Endothelial cell of umbilical vein (primary cell): ENCODE results near the gene METTL2A.
"Not testable (repeated sequence)": the region's sequence is repeated elsewhere in the genome, so short reads cannot be mapped to it uniquely, and the experiment has no call there.

Experiments used
- CTCF ChIP-seq, 2 donors: IDR thresholded peaks; 1 replicate in 1 of 2; 2 replicates in 1 of 2; pipeline ENCODE4 v1.5.1; 2011; ENCODE audit warnings: low read length in 2 of 2, mild to moderate bottlenecking in 2 of 2, moderate library complexity in 2 of 2, control low read depth in 1 of 2, inconsistent platforms in 1 of 2, low read depth in 1 of 2; ENCODE audit not compliant: insufficient read depth in 1 of 2; ENCODE audit errors: extremely low read depth in 1 of 2
- MYC ChIP-seq: IDR thresholded peaks from one replicate; pipeline ENCODE4 v1.6.1; 2011; ENCODE audit warnings: mild to moderate bottlenecking, low read depth, low read length

GRCh38 chr17:62494073-62494472, 70.4 kb downstream of the METTL2A start:
- not testable (repeated sequence) for TF ChIP-seq CTCF (IDR thresholded peaks at IDR 0.05; ENCODE audit: extremely low read depth in 1 of 2, insufficient read depth in 1 of 2, low read depth in 1 of 2, low read length in 2 of 2); MYC
